T-helper 2 cell treated with Interferon-gamma antibody and Interleukin-4, amounts not matched to agents 5 μg/mL and 100 μg/mL, for 36 hours (primary cell): ENCODE data around the gene LYRM2.
"Not testable (repeated sequence)": the region's sequence is repeated elsewhere in the genome, so short reads cannot be mapped to it uniquely, and the experiment has no call there.

ENCODE experiments used
- DNase-seq: peaks from one replicate; pipeline ENCODE4 v3.0.0; 2021; ENCODE audit warnings: low spot score
- H3K27ac Mint-ChIP-seq: one replicate; pipeline ENCODE4 v1.8.0; 2021; ENCODE audit warnings: mild to moderate bottlenecking, mixed read lengths
- H3K27me3 Mint-ChIP-seq: one replicate; pipeline ENCODE4 v1.8.0; 2021; ENCODE audit warnings: low read depth, mixed read lengths
- H3K36me3 Mint-ChIP-seq: one replicate; pipeline ENCODE4 v1.8.0; 2021; ENCODE audit warnings: low read depth, mixed read lengths
- H3K4me1 Mint-ChIP-seq: one replicate; pipeline ENCODE4 v1.8.0; 2021; ENCODE audit warnings: low read depth, mixed read lengths
- H3K4me3 Mint-ChIP-seq: one replicate; pipeline ENCODE4 v1.8.0; 2022; ENCODE audit warnings: mild to moderate bottlenecking, moderate library complexity, mixed read lengths
- H3K9me3 Mint-ChIP-seq: one replicate; pipeline ENCODE4 v1.8.0; 2021; ENCODE audit warnings: mixed read lengths

The LYRM2 gene

GRCh38 chr6:89667872-89668556 lies 29.5 kb upstream of the LYRM2 start:
- no peak for DNase-seq
- no peaks in the 10 kb centered on the region for H3K27me3 Mint-ChIP-seq
- H3K4me3 Mint-ChIP-seq = no peak overlapping the region
- H3K36me3 Mint-ChIP-seq = peaks cover 38% of the 10 kb centered on the region
- no peaks in the 10 kb centered on the region for H3K9me3 Mint-ChIP-seq
- no peak overlapping the region for H3K27ac Mint-ChIP-seq
- H3K4me1 Mint-ChIP-seq = no peaks in the 10 kb centered on the region

GRCh38 chr6:89662659-89663223 lies 24.2 kb upstream of the LYRM2 start:
- H3K4me3 Mint-ChIP-seq = no peak overlapping the region
- H3K4me1 Mint-ChIP-seq = no peaks in the 10 kb centered on the region
- H3K27me3 Mint-ChIP-seq = no peaks in the 10 kb centered on the region
- no peaks in the 10 kb centered on the region for H3K9me3 Mint-ChIP-seq
- no peak for DNase-seq
- H3K36me3 Mint-ChIP-seq = peaks cover 52% of the 10 kb centered on the region
- H3K27ac Mint-ChIP-seq = no peak overlapping the region

- Mint-ChIP-seq H3K4me3 (no peak overlapping the region), H3K27ac (no peak overlapping the region), H3K9me3 (no peaks in the 10 kb centered on the region), H3K4me1 (no peaks in the 10 kb centered on the region), H3K36me3 (peaks cover 59% of the 10 kb centered on the region), H3K27me3 (no peaks in the 10 kb centered on the region)
- no peak for DNase-seq
Observed at GRCh38 chr6:89661559-89661958, 23.0 kb upstream of the LYRM2 start.

GRCh38 chr6:89660981-89661380 lies 22.4 kb upstream of the LYRM2 start:
- peaks cover 62% of the 10 kb centered on the region for H3K36me3 Mint-ChIP-seq
- no peaks in the 10 kb centered on the region for H3K4me1 Mint-ChIP-seq
- no peaks in the 10 kb centered on the region for H3K9me3 Mint-ChIP-seq
- H3K27me3 Mint-ChIP-seq = no peaks in the 10 kb centered on the region
- H3K27ac Mint-ChIP-seq = no peak overlapping the region
- no peak overlapping the region for H3K4me3 Mint-ChIP-seq
- no peak for DNase-seq

GRCh38 chr6:89657445-89658158 lies 19.1 kb upstream of the LYRM2 start:
- Mint-ChIP-seq H3K4me3 (no peak overlapping the region), H3K27ac (no peak overlapping the region), H3K9me3 (no peaks in the 10 kb centered on the region), H3K27me3 (no peaks in the 10 kb centered on the region), H3K4me1 (no peaks in the 10 kb centered on the region), H3K36me3 (peaks cover 61% of the 10 kb centered on the region)
- no peak for DNase-seq

- peaks cover 2% of the 10 kb centered on the region for H3K4me1 Mint-ChIP-seq
Observed at GRCh38 chr6:89655122-89655521, 16.6 kb upstream of the LYRM2 start.

GRCh38 chr6:89650579-89650978 lies 12.0 kb upstream of the LYRM2 start:
- Mint-ChIP-seq H3K36me3 (peaks cover 59% of the 10 kb centered on the region), H3K4me3 (no peak overlapping the region), H3K9me3 (no peaks in the 10 kb centered on the region), H3K27ac (no peak overlapping the region), H3K4me1 (peaks cover 8% of the 10 kb centered on the region), H3K27me3 (no peaks in the 10 kb centered on the region)
- DNase-seq = no peak

More at GRCh38 chr6:89655122-89655521, 16.6 kb upstream of the LYRM2 start:
- Mint-ChIP-seq H3K27ac (no peak overlapping the region), H3K36me3 (peaks cover 58% of the 10 kb centered on the region), H3K4me3 (no peak overlapping the region), H3K27me3 (no peaks in the 10 kb centered on the region), H3K9me3 (no peaks in the 10 kb centered on the region)
- DNase-seq = no peak

- Mint-ChIP-seq H3K4me3 (no peak overlapping the region), H3K36me3 (peaks cover 61% of the 10 kb centered on the region), H3K4me1 (peaks cover 12% of the 10 kb centered on the region), H3K9me3 (no peaks in the 10 kb centered on the region), H3K27me3 (no peaks in the 10 kb centered on the region), H3K27ac (no peak overlapping the region)
- DNase-seq = no peak
Observed at GRCh38 chr6:89649682-89650081, 11.1 kb upstream of the LYRM2 start.

- H3K4me1 Mint-ChIP-seq = peaks cover 9% of the 10 kb centered on the region
- H3K27ac Mint-ChIP-seq = no peak overlapping the region
- no peak overlapping the region for H3K4me3 Mint-ChIP-seq
- no peaks in the 10 kb centered on the region for H3K27me3 Mint-ChIP-seq
- DNase-seq = no peak
- H3K9me3 Mint-ChIP-seq = no peaks in the 10 kb centered on the region
- H3K36me3 Mint-ChIP-seq = peaks cover 59% of the 10 kb centered on the region
Observed at GRCh38 chr6:89644864-89645263, 6.3 kb upstream of the LYRM2 start.

GRCh38 chr6:89643406-89643805 lies 4.9 kb upstream of the LYRM2 start:
- Mint-ChIP-seq H3K27ac (no peak overlapping the region), H3K4me3 (no peak overlapping the region), H3K27me3 (no peaks in the 10 kb centered on the region), H3K36me3 (peaks cover 56% of the 10 kb centered on the region), H3K4me1 (peaks cover 14% of the 10 kb centered on the region), H3K9me3 (no peaks in the 10 kb centered on the region)
- DNase-seq = no peak

GRCh38 chr6:89642956-89643355 lies 4.4 kb upstream of the LYRM2 start:
- no peak overlapping the region for H3K4me3 Mint-ChIP-seq
- H3K4me1 Mint-ChIP-seq = peaks cover 14% of the 10 kb centered on the region
- H3K27ac Mint-ChIP-seq = no peak overlapping the region
- DNase-seq = no peak
- H3K27me3 Mint-ChIP-seq = no peaks in the 10 kb centered on the region
- peaks cover 54% of the 10 kb centered on the region for H3K36me3 Mint-ChIP-seq
- no peaks in the 10 kb centered on the region for H3K9me3 Mint-ChIP-seq

- not testable (repeated sequence) for H3K27me3 Mint-ChIP-seq, H3K27ac Mint-ChIP-seq, H3K9me3 Mint-ChIP-seq, DNase-seq, H3K4me3 Mint-ChIP-seq
- H3K4me1 Mint-ChIP-seq = peaks cover 23% of the 10 kb centered on the region
- peaks cover 48% of the 10 kb centered on the region for H3K36me3 Mint-ChIP-seq
Observed at GRCh38 chr6:89641581-89641980, 3.0 kb upstream of the LYRM2 start.

- peaks cover 25% of the 10 kb centered on the region for H3K4me1 Mint-ChIP-seq
- no peaks in the 10 kb centered on the region for H3K9me3 Mint-ChIP-seq
- no peak for DNase-seq
- H3K27ac Mint-ChIP-seq = no peak overlapping the region
- no peak overlapping the region for H3K4me3 Mint-ChIP-seq
- H3K36me3 Mint-ChIP-seq = peaks cover 48% of the 10 kb centered on the region
- no peaks in the 10 kb centered on the region for H3K27me3 Mint-ChIP-seq
Observed at GRCh38 chr6:89640804-89641203, 2.3 kb upstream of the LYRM2 start.

- H3K4me1 Mint-ChIP-seq = peaks cover 21% of the 10 kb centered on the region
- H3K36me3 Mint-ChIP-seq = peaks cover 42% of the 10 kb centered on the region
- H3K4me3 Mint-ChIP-seq = peak overlapping the region; percentile 92
- H3K9me3 Mint-ChIP-seq = no peaks in the 10 kb centered on the region
- no peak for DNase-seq
- H3K27me3 Mint-ChIP-seq = no peaks in the 10 kb centered on the region
- peak overlapping the region; percentile 97 for H3K27ac Mint-ChIP-seq
Observed at GRCh38 chr6:89637960-89638319, 607 bp downstream of the LYRM2 start.
